Aorta (tissue), 5 donors: ENCODE results near the gene PDZK1IP1. TPM values are rescaled to one million over a fixed set of nuclear protein-coding genes. Genes with fewer than 3 reads are reported as not detected.

Source experiments
- ATAC-seq: fragments of 200-7000 bp; cut with Tn5 transposase; one replicate; pipeline ENCODE4 v1.9.1; 2022; ENCODE audit warnings: moderate library complexity; ENCODE audit not compliant: low FRiP score
- DNase-seq, 2 donors: peaks; one replicate each; pipeline ENCODE4 v3.0.0-alpha.2; 2020
- H3K27ac ChIP-seq, 2 donors: one replicate each; pipeline ENCODE4 v1.5.1; 2013; ENCODE audit warnings: low read length in 2 of 2, mild to moderate bottlenecking in 2 of 2, moderate library complexity in 2 of 2, control low read depth in 1 of 2, inconsistent platforms in 1 of 2, low read depth in 1 of 2
- H3K27me3 ChIP-seq, 2 donors: one replicate each; pipeline ENCODE4 v1.6.1; 2013; ENCODE audit warnings: control low read depth in 1 of 2, low read length in 1 of 2, mild to moderate bottlenecking in 1 of 2, moderate library complexity in 1 of 2; ENCODE audit not compliant: insufficient read depth in 2 of 2, control insufficient read depth in 1 of 2
- H3K36me3 ChIP-seq, 2 donors: one replicate each; pipeline ENCODE4 v1.6.1; 2013; ENCODE audit warnings: control low read depth in 1 of 2, low read length in 1 of 2, mild to moderate bottlenecking in 1 of 2; ENCODE audit not compliant: insufficient read depth in 2 of 2, control insufficient read depth in 1 of 2
- H3K4me1 ChIP-seq, 2 donors: one replicate each; pipeline ENCODE4 v1.6.1; 2013; ENCODE audit warnings: low read length in 2 of 2, control low read depth in 1 of 2, mild to moderate bottlenecking in 1 of 2, moderate library complexity in 1 of 2; ENCODE audit not compliant: insufficient read depth in 2 of 2, control insufficient read depth in 1 of 2
- H3K4me3 ChIP-seq, 2 donors: one replicate each; pipeline ENCODE4 v1.5.1; 2013; ENCODE audit warnings: low read length in 2 of 2, control low read depth in 1 of 2, mild to moderate bottlenecking in 1 of 2
- H3K9me3 ChIP-seq: one replicate; pipeline ENCODE4 v1.6.1; 2013; ENCODE audit warnings: mild to moderate bottlenecking, low read length; ENCODE audit not compliant: control insufficient read depth
- WGBS, 2 donors: extraction: QIAGEN DNeasy Blood & Tissue Kit; methylation state at CpG; one replicate each; pipeline ENCODE4 v1.1.7; 2013; 5-methylcytosine and 5-hydroxymethylcytosine counted together
- intact Hi-C, 2 donors: fragments of 100-400 bp; cut with DNase I; formaldehyde crosslinking; loops; one replicate each; pipeline versions ENCODE4 v1.14.2 to v1.15.0; 2022
- polyA plus RNA-seq, 2 donors: library from polyadenylated mRNA; stranded (reverse); fragments of 200-250 nt; gene quantifications; one replicate each; pipeline ENCODE4 v1.2.3, GENCODE V29; 2013
- total RNA-seq, 2 donors: library from RNA; stranded (reverse); fragmentation: NEBNext Ultra II Directional; extraction: Animal tissue kit (Norgen Biotek cat#: 25700); gene quantifications; one replicate each; pipeline ENCODE4 v1.2.1, GENCODE V29; 2021
- donor health status: healthy with polysubstance abuse.
- donor health status: Bipolar disorder and iron deficiency.
- donor health status: DM: no; HTN: no; CAD: no.
- donor health status: DM: no; HTN: no; CAD: no.
- donor health status: DM: yes; HTN: yes; CAD: no.

The PDZK1IP1 gene
- total and polyA plus RNA-seq, 4 donors, result 0.71 to 3.7 (median 1.7) TPM

DNA sequence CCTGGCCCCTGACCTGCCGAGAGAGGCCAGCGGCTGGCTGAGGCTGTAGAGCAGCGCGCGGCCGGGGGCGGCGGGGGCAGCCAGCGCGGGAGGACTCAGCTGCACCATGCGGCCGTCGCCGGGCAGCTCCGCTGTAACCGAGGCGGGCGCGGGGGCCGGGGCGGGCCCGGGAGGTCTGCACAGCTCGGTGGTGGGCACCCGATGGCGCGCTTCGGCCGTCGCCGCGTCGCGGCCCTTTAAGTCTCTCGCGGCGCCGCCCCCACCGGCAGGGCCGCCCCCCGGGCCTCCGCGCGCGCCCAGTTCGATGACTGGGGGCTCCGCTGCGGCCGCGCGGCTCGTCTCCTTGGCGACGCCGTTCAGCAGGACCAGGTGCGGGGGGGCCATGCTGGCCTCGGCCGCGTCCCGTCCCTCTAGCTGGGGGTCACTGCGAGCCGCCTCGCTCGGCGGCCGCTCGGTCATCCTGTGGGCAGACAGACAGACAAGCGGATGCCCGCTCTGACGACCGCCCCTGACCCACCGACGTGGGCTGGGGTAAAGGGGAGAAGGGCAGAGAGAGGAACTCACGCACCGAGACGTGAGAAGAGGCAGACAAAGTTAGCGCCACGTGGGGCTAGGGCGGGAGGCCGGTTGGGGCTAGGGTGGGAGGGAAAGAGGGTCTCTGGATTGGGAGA, 35.7 kb upstream of the PDZK1IP1 start:
- WGBS, 2 donors, result 2 to 3% methylated on average over 39 to 79 of the region's 79 CpGs
- Histone ChIP-seq H3K4me3 (peak overlapping the region; percentile 5 to 35), H3K4me1 (no peaks in the 10 kb centered on the region), H3K27ac (no peak overlapping the region), H3K36me3 (no peaks in the 10 kb centered on the region), H3K27me3 (no peaks in the 10 kb centered on the region), H3K9me3 (no peaks in the 10 kb centered on the region)
- no peak for DNase-seq
- intact Hi-C loops, result no loop called here
- ATAC-seq, result no peak

GRCh38 chr1:47224676-47225399, 35.0 kb upstream of the PDZK1IP1 start:
- 3 to 4% methylated on average over 30 of the region's 30 CpGs for WGBS, 2 donors

DNA sequence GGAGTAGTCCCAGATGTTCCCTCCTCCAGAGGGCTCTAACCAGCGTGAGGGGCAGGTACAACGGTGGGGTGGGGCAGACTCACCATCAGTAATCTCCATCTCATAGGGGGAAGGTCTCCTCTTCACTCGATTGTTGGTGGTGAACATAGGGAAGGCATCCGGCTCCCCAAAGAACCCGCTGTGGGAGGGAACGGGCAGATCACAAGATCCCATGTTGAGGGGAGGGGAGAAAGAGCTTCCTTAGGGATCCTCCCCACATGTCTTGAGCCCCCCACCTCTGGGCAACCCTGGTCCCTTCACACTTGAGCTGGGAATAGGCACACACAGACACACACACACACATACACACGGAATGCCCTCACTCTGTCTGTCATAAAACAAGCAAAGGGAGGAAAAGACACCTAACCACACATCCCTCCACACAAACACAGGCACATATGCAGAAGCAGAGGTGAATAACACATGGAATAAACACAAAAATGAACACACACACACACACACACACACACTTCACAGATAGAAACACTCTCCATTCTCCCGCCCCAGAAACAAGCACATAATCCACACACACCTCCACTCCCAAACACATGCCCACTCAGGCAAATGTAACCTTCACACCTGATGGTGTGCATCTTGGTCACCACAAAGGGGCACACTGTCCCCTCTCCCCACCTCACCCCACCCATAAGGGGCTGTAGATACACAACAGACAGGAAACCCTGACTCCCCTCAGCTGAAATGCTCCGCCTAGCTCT, 34.3 kb upstream of the PDZK1IP1 start:
- Histone ChIP-seq H3K4me1 (no peaks in the 10 kb centered on the region), H3K9me3 (no peaks in the 10 kb centered on the region), H3K27ac (no peak overlapping the region), H3K27me3 (no peaks in the 10 kb centered on the region), H3K36me3 (no peaks in the 10 kb centered on the region), H3K4me3 (no peak overlapping the region)
- no peak for DNase-seq
- WGBS, 2 donors, result 21 to 32% methylated on average over 9 of the region's 9 CpGs
- ATAC-seq, result no peak
- intact Hi-C loops, result no loop called here

More at GRCh38 chr1:47224676-47225399, 35.0 kb upstream of the PDZK1IP1 start:
- no peak overlapping the region for H3K27ac ChIP-seq
- intact Hi-C loops, result no loop called here
- H3K4me1 ChIP-seq, result no peaks in the 10 kb centered on the region
- H3K9me3 ChIP-seq, result no peaks in the 10 kb centered on the region
- no peak for ATAC-seq
- DNase-seq, result no peak
- no peaks in the 10 kb centered on the region for H3K27me3 ChIP-seq
- no peaks in the 10 kb centered on the region for H3K36me3 ChIP-seq
- H3K4me3 ChIP-seq, result peak overlapping the region; percentile 5 to 35

DNA sequence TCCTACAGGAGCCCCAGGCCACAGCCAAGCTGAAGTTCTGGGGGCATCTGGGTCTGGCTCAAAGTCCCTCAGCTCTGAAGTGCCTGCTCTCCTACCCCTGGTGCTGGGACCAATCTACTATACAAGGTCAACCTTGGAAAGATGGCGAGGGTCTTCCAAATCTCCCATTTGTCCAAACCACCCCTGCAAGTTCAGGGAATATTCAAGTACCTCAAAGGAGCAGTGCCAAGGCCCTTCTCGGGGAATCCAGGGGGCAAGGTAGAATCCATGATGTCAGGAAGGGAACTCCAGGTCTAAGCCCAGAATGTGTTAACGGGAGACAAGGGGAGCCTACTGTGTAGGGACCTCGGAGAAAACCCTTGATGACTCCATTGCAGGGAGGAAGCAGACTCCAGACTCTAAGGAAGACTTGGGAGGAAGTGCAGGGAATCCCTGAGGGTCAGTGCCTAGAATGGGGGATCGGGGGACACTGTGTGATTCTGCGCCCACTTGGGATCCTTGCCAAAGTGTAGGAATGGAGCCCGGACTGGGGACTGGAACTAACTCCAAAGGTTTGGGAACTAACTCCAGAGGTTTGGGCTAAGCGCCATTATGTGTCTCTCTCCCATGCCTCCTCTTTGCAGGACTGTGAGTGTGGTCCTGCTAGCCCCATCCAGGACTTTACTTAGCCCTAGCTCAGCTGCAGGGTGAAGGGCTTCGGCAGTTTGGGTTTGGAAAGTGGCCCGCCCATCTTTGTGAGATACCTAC, 33.5 kb upstream of the PDZK1IP1 start:
- no peak for DNase-seq
- H3K4me3 ChIP-seq, result no peak overlapping the region
- WGBS, 2 donors, result 61 to 68% methylated on average over 10 of the region's 10 CpGs
- H3K27ac ChIP-seq, result no peak overlapping the region
- no peaks in the 10 kb centered on the region for H3K9me3 ChIP-seq
- no peaks in the 10 kb centered on the region for H3K4me1 ChIP-seq
- intact Hi-C loops, result no loop called here
- H3K27me3 ChIP-seq, result no peaks in the 10 kb centered on the region
- ATAC-seq, result no peak
- H3K36me3 ChIP-seq, result no peaks in the 10 kb centered on the region

DNA sequence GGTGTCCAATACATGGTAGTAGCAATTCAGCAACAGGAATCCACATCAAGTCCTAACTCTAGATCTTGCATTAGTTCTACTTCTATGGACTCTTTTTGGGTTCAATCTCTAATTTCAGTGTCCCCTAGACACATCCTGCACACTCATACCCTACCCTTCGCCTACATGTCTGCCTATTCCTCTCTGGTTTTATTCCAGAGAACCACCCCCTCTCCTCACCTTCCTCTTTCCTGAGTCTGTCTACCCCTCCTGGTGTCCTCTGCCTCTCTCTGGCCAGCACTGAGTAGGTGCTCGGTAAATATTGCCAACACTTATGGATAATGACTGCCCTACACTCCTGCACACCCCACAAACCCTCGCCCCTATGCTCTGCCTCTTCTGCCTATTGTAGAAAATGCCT, 32.6 kb upstream of the PDZK1IP1 start:
- no peaks in the 10 kb centered on the region for H3K4me1 ChIP-seq
- intact Hi-C loops, result no loop called here
- H3K4me3 ChIP-seq, result no peak overlapping the region
- ATAC-seq (no peak), DNase-seq (no peak)
- no peaks in the 10 kb centered on the region for H3K9me3 ChIP-seq
- 93 to 96% methylated on average over 3 of the region's 3 CpGs for WGBS, 2 donors
- no peak overlapping the region for H3K27ac ChIP-seq
- H3K36me3 ChIP-seq, result no peaks in the 10 kb centered on the region
- no peaks in the 10 kb centered on the region for H3K27me3 ChIP-seq

- Histone ChIP-seq H3K9me3 (no peaks in the 10 kb centered on the region), H3K27me3 (no peaks in the 10 kb centered on the region), H3K4me3 (no peak overlapping the region), H3K36me3 (no peaks in the 10 kb centered on the region), H3K27ac (no peak overlapping the region), H3K4me1 (no peaks in the 10 kb centered on the region)
- ATAC-seq (no peak), DNase-seq (no peak)
- WGBS, 2 donors, result 90 to 91% methylated on average over 28 to 29 of the region's 29 CpGs
- intact Hi-C loops, result no loop called here
Measured at GRCh38 chr1:47219590-47220220, 29.9 kb upstream of the PDZK1IP1 start.

GRCh38 chr1:47219001-47219400, 29.2 kb upstream of the PDZK1IP1 start:
- ATAC-seq (no peak), DNase-seq (no peak)
- Histone ChIP-seq H3K4me1 (no peaks in the 10 kb centered on the region), H3K4me3 (no peak overlapping the region), H3K9me3 (no peaks in the 10 kb centered on the region), H3K27me3 (no peaks in the 10 kb centered on the region), H3K36me3 (no peaks in the 10 kb centered on the region), H3K27ac (no peak overlapping the region)
- intact Hi-C loops, result no loop called here
- 90% methylated on average over 4 of the region's 4 CpGs for WGBS, 2 donors
